ENCODE data around the gene NABP2. TPM values are rescaled to one million over a fixed set of nuclear protein-coding genes. Genes with fewer than 3 reads are reported as not detected.
"Not testable (repeated sequence)": the region's sequence is repeated elsewhere in the genome, so short reads cannot be mapped to it uniquely, and the experiment has no call there.

The NABP2 gene
- total RNA-seq, 4 donors from 2014 or later = 17.2 to 31.0 (median 21.6) TPM

GRCh38 chr12:56192582-56192981, 31.6 kb upstream of the NABP2 start:
- Histone ChIP-seq H3K9me3 (no peaks in the 10 kb centered on the region), H3K27ac (no peak overlapping the region), H3K4me1 (peaks cover 15 to 25% (median 16%) of the 10 kb centered on the region in 3 donors), H3K27me3 (no peaks in the 10 kb centered on the region), H3K36me3 (no peaks in the 10 kb centered on the region), H3K4me3 (no peak overlapping the region)
- no peak for DNase-seq
- intact Hi-C loops (cut with DNase I) = no loop called here
- TF ChIP-seq POLR2A (IDR thresholded peaks at IDR 0.05) (no peak), CTCF (IDR thresholded peaks at IDR 0.05) (no peak)

GRCh38 chr12:56193025-56193578, 31.0 kb upstream of the NABP2 start:
- TF ChIP-seq POLR2A (IDR thresholded peaks at IDR 0.05) (no peak), CTCF (IDR thresholded peaks at IDR 0.05) (peak; percentile 78 to 89 (median 86))
- H3K4me3 ChIP-seq = no peak overlapping the region
- H3K9me3 ChIP-seq = no peaks in the 10 kb centered on the region
- H3K4me1 ChIP-seq = peaks cover 10 to 20% (median 11%) of the 10 kb centered on the region in 3 donors
- DNase-seq = peak; percentile 16
- intact Hi-C loops (cut with DNase I) = no loop called here
- H3K27me3 ChIP-seq = no peaks in the 10 kb centered on the region
- no peaks in the 10 kb centered on the region for H3K36me3 ChIP-seq
- 32 to 55% methylated on average over 1 of the region's 1 CpG for WGBS, 2 donors
- no peak overlapping the region for H3K27ac ChIP-seq

- DNase-seq; H3K4me1 ChIP-seq; H3K27ac ChIP-seq; H3K9me3 ChIP-seq; H3K4me3 ChIP-seq; H3K27me3 ChIP-seq; H3K36me3 ChIP-seq; intact Hi-C loops (cut with DNase I): not testable (repeated sequence)
- WGBS, 2 donors = 72 to 81% methylated on average over 11 of the region's 11 CpGs
Measured at GRCh38 chr12:56196818-56197550, 27.2 kb upstream of the NABP2 start.

- TF ChIP-seq POLR2A (IDR thresholded peaks at IDR 0.05) (no peak), CTCF (IDR thresholded peaks at IDR 0.05) (no peak)
- Histone ChIP-seq H3K27me3 (no peaks in the 10 kb centered on the region), H3K27ac (no peak overlapping the region), H3K4me1 (no peaks in the 10 kb centered on the region), H3K9me3 (no peaks in the 10 kb centered on the region), H3K4me3 (no peak overlapping the region), H3K36me3 (no peaks in the 10 kb centered on the region)
- 85 to 87% methylated on average over 9 of the region's 9 CpGs for WGBS, 2 donors
- intact Hi-C loops (cut with DNase I) = no loop called here
- DNase-seq = no peak
Measured at GRCh38 chr12:56197921-56198635, 26.1 kb upstream of the NABP2 start.

- no peak for DNase-seq
- Histone ChIP-seq H3K9me3 (no peaks in the 10 kb centered on the region), H3K27me3 (no peaks in the 10 kb centered on the region), H3K4me3 (no peak overlapping the region), H3K4me1 (no peaks in the 10 kb centered on the region), H3K27ac (no peak overlapping the region), H3K36me3 (peaks cover 0 to under 1% (median 0%) of the 10 kb centered on the region in 3 donors)
- 65 to 80% methylated on average over 1 of the region's 1 CpG for WGBS, 2 donors
- intact Hi-C loops (cut with DNase I) = no loop called here
- TF ChIP-seq CTCF (IDR thresholded peaks at IDR 0.05) = no peak
- TF ChIP-seq POLR2A (IDR thresholded peaks at IDR 0.05) = no peak
Measured at GRCh38 chr12:56198836-56199235, 25.3 kb upstream of the NABP2 start.

All from esophagus squamous epithelium (tissue), 5 donors.